GM18873 (cell line): ENCODE data around the gene RDH11.
"Not testable (repeated sequence)": the region's sequence is repeated elsewhere in the genome, so short reads cannot be mapped to it uniquely, and the experiment has no call there.

ENCODE experiments used
- ATAC-seq: cut with Tn5 transposase; IDR thresholded peaks from one replicate; pipeline ENCODE4 v1.9.1; 2021; ENCODE audit warnings: mild to moderate bottlenecking, moderate library complexity, moderate number of reproducible peaks; ENCODE audit not compliant: unreplicated experiment, low FRiP score

Gene RDH11, protein sequence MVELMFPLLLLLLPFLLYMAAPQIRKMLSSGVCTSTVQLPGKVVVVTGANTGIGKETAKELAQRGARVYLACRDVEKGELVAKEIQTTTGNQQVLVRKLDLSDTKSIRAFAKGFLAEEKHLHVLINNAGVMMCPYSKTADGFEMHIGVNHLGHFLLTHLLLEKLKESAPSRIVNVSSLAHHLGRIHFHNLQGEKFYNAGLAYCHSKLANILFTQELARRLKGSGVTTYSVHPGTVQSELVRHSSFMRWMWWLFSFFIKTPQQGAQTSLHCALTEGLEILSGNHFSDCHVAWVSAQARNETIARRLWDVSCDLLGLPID

DNA sequence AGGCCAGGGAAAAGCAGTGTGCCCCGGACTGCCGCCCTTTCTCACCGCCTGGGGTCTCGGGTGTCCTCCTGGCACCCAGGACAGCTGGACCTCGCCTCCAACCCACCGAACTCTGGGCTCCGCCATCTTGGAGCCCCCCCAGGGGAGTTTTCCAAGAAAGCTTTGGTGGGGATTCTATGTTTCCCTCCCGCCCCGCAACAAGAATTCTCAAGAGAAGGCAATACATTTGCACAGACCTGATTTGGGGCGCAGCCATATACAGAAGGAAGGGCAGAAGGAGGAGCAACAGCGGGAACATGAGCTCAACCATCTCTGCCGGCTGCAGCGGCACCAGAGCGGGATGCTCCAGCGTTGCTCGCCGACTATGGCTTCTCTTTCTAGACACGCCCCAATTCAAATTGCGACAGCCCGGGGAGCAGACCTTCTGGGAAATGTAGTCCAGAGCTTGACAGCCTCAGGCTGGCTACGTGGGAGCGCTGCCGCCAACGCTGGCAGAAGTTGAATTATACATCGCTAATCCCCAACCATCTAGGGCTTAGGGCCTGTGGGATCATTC is at the start of gene RDH11:
TSS of gene RDH11 (minus strand) at position 371 of the 556 bp plus-strand sequence. CDS start at position 310, 61 bp downstream.
- ATAC-seq, result peak; percentile 89

DNA sequence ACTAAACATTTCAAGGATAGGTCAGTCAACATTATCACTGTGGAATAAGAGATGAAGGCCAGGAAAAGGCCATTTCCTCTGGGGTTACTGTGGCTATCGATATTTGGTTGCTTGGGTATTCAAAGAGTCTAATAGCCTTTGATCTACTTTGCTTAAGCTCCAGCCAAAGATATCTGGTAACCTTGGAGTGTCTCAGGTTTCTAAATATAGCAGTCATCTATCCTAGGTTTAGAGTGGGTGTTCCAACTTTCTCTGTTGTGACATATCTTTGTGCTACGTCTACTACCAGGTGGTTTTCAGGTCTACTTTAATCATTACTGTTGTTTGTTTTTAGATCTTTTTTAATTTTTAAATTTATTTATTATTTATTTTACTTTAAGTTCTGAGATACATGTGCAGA is 48.5 kb upstream of the RDH11 start:
- no peak for ATAC-seq

DNA sequence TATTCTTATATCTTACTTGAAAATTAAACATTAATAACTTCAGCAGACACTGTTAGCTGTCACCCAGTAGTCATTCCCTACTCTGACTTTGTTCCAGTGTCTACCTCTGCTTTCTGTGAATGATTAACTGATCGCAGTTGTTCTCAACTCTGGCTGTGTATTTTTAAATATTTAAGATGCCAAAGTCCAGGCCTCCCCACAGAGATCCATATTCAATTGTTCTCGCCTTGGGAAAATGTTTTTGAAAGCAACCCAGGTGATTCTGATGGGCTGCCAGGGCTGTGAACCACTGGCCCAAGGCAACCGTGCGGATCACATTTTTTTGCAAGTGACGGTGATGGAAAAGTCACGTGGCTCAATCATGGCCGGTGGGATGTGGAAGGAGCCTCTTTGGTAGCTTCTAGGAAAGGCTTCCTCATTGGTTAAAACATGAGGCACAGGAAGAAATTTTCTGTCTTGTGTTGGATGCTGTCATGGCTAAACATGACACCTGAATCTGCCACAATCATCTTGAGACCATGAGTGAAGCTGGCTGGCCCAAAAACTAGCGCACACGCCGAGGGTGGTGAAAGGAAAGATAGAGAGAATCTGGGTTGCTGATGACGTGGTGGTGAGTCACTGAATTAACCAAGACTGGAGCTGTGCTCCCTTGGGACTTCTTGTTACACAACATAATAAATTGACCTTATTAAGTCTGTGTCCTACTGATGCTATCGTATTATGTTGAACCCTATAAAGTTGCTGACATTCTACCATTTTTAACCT is 43.4 kb upstream of the RDH11 start:
- ATAC-seq, result no peak

DNA sequence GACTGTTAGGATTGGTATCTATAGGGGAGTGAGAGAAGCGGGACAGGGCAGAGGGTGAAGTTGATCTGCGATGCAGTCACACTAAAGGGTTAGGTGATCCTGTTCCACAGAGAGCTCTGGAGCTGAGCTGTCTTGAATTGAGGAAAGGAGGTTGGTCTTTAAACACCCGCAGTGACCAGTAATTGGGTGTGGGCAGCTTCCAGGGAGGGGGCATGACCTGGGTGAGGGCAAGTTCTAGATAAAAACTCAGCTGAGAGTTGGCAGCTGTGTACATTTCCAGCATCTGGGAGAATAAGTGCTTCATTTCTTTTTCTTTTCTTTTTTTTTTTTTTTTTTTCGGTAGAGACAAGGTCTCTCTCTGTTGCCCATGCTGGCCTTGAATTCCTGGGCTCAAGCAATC is 41.2 kb upstream of the RDH11 start:
- ATAC-seq, result no peak

DNA sequence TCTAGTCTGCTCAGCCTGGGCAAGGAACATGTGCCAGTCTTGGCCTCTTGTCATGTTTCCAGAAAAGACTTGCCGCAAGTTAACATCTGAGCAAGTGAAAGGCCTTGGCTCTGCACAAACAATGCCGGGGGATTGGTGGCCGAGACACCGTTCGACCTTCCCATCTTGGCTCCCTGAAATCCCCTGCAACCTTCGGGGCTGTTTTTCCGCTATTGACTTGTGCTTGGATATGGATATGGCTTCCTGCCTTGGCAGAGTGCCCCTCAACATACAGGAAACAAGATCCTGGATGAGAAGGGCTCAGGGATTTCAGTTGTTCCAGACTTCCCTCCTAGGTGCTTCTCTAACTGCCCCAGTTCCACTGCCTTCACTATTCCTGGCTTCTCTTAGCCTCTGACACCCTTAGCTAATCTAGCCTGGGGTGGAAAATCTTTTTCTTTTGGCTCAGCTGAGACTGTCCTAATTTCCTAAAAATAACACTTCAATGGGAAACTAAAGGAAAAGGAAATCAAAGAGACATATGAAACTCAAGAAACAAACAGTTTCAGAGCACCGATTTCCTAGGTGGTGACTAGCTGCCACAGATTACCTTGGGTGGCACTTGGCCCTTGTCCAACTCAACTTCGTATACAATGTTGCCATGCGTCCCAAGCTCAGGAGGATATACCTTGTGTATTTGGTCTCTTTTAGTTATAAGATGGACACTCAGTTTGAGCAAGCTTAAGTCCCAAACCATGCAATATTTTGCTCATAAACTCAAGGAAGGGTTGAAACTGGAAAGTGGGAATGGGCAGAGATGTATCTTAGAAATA is 40.0 kb upstream of the RDH11 start:
- ATAC-seq, result no peak

DNA sequence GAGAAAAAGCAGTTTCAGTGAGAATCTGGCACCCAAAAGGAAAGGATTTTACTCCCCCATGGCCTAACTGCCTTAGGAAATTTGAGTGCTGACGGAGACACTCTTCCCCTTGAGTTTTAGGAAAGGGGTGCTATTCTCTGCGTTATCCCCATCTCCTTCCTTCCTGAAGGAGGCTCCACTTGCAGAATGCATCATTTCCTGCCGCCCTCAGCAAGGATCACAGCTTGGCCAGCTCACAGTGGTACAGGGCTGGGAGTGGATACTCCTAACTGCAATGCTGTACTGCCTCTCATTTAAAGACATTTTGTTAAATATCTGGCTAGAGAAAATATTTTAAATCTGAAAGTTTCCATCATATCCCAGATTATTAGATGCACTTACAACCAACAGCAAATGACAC is 39.1 kb upstream of the RDH11 start:
- ATAC-seq, result no peak

DNA sequence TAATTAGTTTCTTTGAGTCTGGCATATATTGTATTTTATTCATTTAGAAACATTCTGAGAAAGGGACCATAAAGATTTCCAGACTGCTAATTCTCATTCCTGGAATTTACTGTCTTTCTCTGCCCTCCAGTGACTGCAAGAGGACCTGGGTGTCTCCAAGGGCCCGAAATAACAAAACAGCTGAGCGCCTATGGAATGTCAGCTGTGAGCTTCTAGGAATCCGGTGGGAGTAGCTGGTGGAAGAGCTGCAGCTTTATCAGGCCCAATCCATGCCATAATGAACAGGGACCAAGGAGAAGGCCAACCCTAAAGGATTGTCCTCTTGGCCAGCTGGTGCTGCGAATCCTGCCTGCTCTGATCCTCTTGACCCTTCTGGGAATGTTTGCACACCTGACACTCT is 38.1 kb upstream of the RDH11 start:
- ATAC-seq, result no peak

DNA sequence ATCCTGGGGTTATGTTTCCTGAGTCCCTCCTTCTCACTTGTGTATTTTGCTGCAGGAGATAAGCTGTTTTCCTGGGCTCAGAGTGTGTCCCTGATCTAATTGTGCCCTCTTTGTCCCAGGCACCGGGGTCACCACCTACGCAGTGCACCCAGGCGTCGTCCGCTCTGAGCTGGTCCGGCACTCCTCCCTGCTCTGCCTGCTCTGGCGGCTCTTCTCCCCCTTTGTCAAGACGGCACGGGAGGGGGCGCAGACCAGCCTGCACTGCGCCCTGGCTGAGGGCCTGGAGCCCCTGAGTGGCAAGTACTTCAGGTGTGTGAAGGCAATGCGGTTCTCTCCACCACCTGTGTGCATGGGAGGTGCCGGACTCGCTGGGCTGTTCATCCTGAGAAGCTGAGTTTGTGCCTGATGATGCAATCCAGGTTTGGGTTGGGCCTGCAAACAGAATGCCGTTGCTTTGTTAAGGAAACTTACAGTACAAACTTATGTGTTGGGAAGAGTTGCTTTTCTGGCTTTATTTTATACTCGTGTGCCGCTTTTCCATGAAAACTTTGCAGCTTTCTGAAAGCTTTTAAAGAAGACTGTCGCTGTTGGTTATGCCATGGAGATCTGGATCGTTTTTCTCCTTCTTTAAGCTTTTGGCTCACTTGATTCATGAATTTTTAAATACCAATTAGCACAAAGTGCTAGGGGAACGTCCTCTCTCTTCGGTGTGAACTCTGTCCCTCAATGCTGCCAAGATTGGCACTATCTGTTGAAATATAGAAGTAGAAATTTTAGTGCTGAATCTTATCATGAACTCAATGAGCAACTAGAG is 33.7 kb upstream of the RDH11 start:
- no peak for ATAC-seq

DNA sequence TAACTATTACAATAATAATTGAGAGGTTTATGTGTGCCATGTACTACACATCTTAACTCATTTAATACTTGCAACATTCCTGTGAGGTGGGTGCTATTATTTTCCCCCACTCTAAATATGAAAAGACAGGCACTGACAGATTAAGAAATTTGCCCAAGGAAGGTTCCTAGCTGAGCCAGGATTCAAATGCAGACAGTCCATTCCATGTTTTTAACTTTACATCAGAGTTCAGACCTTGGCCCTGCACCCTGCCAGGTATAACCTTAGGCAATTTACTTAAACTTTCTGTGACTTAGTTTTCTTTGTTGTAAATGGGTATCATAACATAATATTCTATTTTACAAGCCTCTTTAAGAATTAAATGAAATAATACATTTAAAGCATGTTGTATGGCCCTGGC is 32.7 kb upstream of the RDH11 start:
- no peak for ATAC-seq

DNA sequence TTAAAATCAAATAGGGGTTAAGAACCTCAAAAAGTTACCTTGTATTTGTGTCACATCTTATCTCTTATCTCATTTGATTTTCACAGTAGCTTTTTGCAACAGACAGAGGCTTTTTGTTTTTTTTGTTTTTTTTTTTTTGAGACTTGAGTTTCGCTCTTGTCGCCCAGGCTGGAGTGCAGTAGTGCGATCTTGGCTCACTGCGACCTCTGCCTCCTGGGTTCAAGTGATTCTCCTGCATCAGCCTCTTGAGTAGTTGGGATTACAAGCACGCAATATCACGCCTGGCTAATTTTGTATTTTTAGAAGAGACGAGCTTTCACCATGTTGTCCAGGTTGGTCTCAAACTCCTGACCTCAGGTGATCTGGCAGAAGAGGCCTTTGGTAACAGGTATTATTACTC is 31.8 kb upstream of the RDH11 start:
- no peak for ATAC-seq

DNA sequence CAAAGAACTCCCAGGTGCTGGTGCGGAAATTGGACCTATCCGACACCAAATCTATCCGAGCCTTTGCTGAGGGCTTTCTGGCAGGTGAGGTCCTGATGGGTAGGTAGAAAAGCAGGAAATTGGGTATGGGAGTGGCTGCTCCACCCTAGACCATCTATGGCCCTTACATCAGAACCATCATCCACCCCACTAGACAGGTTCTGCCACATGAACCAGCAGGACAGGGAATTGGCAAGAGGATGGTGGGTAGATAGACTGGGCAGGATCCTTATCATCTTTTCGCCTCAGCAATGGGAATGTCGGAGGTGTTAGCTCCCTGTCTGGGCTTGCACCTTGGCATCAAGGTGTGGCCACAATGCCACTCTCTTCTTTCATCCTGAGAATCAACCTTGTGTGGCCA is 29.6 kb upstream of the RDH11 start:
- no peak for ATAC-seq

DNA sequence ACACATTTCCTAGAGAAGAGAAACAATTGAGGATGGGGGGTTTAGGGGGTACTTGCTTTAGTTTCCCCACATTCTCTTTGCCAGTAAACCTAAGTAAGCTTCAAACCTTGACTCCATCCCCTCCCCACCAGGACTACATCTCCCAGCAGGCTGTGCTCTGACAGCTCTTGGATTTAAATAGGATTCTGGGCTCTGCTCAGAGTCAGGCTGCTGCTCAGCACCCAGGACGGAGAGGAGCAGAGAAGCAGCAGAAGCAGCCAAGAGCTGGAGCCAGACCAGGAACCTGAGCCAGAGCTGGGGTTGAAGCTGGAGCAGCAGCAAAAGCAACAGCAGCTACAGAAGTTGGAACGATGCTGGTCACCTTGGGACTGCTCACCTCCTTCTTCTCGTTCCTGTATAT is 26.7 kb upstream of the RDH11 start:
- ATAC-seq, result no peak

DNA sequence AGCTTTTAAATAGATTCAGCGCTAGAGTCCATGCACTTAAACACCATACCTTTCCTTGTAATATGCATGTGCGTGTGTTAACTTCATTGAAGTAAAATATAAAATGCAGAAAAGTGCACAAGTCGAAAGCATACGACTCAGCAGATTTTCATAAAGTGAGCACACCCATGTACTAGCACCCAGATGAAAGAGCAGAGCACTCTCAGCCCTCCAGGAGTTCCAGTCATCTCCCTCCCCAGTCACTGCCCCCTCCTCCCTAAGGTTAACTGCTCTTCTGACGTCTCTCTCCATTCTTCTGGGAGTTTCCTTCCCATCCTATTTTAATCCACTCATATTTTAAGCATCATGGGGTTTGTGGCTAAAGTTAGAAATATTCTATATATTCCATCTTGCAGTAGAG is 26.3 kb upstream of the RDH11 start:
- ATAC-seq, result no peak

DNA sequence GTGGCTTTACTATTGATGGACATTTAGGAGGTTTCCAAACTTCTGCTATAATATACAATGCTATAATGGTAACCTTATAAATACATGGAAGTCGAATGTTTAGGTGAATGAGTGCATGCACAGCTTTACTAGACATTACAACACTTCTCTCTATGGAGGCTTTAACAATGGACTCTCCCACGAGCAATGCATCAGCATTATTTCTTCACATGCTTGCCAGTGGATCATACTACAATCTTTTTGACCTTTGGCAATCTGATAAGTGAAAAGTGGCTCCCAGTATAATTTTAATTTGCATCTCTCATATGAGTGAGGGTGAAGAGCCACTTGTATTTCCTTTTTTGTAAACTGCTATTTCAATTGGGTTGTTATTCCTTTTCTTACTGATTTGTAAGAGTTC is 24.3 kb upstream of the RDH11 start:
- ATAC-seq, result no peak

DNA sequence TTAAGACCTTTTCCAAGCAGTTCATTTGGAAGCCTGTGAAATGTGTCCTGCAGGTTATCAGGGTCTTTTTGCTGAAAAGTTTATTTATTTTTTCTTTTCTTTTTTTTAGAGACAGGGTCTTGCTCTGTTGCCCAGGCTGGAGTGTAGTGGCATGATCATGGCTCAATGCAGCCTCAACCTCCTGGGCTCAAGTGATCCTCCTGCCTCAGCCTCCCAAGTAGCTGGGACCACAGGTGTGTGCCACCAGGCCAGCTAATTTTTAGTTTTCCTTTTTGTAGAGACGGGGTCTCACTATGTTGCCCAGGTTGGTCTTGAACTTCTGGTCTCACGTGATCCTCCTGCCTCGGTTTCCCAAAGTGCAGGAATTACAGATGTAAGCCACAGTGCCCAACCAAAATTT is 23.8 kb upstream of the RDH11 start:
- ATAC-seq, result not testable (repeated sequence)

DNA sequence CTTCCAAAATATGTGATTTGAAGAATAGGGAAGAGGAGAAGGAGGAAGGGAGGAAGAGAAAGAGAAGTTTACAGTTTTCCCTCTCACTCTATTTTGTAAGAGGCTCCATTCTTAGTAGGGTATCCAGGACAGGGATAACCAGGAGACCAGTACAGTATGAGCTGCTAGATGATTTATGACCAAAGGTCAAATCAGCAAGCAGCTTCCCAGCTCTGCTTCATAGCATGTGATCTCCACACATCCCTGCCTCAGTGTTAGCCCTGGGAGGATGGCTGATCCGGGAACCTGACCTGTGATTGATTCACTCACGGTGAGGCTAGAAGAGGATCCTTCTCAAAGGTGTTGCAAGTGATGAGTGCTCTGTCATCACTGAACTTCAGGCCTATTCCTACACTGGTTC is 22.7 kb upstream of the RDH11 start:
- no peak for ATAC-seq

DNA sequence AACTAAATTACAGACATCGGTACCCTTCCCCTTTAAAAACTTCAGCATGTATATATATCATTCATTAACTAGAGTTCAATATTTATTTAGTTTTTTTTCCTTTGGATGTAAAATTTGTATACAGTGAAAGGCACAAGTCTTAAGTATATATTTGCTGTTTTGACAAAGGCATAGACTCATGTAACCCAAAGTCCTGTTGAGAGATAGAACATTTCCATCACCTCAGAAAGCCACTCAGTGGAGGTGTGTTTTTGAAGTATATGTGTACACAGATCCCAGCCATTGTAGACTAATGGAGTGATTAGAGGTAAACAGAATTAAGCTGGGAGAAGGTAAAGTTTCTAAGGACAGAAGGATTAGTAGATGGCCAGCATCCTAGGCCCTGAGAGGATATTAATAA is 21.5 kb upstream of the RDH11 start:
- ATAC-seq, result no peak

DNA sequence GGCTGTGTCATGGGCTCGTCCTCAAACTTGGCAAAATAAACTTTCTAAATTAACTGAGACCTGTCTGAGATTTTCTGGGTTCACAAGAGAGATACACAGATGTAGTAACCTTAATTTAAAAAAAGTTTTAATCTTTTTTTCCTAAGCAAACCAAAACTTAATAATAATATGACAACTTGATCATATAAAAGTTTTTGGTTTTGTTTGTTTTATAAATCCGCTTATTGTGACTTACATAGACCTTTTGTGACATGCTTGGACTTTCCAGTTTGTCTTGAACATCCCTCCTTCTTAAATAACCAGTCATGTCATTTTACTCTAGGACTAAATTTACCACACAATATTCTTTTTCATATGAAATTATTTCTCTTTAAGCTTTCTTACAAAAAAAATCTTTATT is 14.6 kb upstream of the RDH11 start:
- ATAC-seq, result no peak

DNA sequence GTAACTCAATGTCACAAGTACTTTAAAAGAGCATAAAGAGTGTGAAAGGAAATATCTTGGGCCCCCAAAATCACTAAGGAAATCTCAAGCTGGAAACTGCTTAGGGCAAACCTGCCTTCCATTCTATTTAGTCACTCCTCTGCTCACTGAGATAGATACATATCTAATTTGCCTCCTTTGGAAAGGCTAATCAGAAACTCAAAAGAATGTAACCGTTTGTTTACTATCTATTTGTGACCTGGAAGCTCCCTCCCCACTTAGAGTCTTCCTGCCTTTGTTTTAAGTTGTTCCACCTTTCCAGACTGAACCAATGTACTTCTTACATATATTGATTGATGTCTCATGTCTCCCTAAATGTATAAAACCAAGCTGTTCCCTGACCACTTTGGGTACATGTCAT is 14.2 kb upstream of the RDH11 start:
- ATAC-seq, result not testable (repeated sequence)

DNA sequence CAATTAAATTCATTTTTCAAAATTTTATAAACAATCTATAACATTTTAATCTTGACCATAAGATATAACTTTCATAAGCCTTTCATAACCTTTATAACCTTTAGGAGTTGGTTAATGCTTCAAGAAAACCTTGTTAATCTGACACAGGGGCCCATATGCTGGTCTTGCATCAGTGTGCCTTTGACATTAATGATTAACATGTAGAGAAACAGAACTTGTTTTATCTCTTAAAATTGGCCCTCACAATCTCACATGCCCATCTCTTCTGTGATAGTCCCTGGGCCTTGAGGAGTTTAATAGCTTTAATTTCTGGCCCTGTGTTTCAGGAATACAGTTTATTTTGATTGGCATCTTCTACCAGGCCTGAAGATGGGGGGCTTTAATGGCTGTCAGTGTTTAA is 13.8 kb upstream of the RDH11 start:
- ATAC-seq, result not testable (repeated sequence)
